Stimulated activated CD4-positive, alpha-beta T cell treated with anti-CD3 and anti-CD28 coated beads, TNF-alpha, amount 100 ng/mL, for 1 hour (primary cell): ENCODE measurements around the gene ASGR2.
"Not testable (repeated sequence)": the region's sequence is repeated elsewhere in the genome, so short reads cannot be mapped to it uniquely, and the experiment has no call there.

Experiments
- DNase-seq, 3 donors: peaks; one replicate each; pipeline ENCODE4 v3.0.0-alpha.2; 2020; ENCODE audit warnings: low read depth in 3 of 3, low spot score in 1 of 3

Gene ASGR2

DNA sequence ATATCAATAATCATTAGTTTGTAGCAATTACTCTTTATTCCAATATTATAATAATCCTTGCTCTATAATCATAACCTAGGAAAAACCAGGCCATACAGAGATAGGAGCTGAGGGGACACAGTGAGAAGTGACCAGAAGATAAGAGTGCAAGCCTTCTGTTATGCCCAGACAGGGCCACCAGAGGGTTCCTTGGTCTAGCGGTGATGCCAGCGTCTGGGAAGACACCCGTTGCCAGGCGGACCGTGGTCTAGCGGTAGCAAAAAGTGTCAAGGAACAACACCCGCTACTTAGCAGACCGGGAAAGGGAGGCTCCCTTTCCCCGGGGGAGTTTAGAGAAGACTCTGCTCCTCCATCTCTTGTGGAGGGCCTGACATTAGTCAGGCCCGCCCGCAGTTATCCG is 11.8 kb upstream of the ASGR2 start:
- not testable (repeated sequence) for DNase-seq

DNA sequence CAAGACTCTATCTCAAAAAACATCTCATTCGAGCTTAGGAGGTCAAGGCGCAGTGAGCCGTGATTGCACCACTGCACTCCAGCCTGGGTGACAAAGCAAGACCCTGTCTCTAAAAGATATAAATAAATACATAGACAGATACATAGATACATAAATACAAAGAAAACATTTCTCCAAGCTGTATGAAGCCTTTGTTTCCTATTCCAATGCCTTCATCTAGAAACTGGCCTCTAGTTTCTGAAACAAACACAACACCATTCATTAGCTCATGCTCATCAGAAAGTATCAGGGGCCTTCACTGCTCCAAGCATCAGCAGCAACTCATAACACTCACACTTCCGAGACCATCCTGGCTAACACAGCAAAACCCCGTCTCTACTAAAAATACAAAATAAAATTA is 10.3 kb upstream of the ASGR2 start:
- no peak for DNase-seq

DNA sequence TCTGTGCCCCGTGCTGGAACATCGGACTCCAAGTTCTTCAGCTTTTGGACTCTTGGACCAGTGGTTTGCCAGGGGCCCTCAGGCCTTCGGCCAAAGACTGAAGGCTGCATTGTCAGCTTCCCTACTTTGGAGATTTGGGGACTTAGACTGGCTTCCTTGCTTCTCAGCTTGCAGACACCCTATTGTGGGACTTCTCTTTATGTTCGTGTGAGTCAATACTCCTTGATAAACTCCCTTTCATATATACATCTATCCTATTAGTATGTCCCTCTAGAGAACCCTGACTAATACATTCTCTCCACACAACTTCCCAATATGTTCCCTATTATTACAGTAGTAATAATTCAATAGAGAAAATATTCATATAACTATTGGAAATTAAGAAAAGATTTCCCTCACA is 9.2 kb upstream of the ASGR2 start:
- DNase-seq: no peak

DNA sequence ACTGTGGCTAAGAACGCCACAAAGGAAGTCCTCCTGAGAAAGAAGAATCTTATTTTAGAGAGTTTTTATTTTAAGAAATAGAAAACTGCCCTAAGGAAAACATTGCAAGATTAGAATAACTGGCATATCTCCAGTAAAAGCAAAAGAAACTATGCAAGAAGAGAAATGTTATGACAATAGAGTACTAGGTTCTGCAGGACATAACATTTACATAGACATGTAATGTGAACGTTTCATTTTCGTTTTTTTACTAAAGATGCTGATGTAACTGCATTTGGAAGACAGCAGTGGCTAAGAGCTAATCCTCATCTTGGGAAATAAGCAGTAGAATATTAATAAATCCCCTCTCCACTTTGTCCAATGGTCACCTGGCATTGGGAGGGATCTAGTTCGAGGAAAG is 7.8 kb upstream of the ASGR2 start:
- DNase-seq: no peak

DNA sequence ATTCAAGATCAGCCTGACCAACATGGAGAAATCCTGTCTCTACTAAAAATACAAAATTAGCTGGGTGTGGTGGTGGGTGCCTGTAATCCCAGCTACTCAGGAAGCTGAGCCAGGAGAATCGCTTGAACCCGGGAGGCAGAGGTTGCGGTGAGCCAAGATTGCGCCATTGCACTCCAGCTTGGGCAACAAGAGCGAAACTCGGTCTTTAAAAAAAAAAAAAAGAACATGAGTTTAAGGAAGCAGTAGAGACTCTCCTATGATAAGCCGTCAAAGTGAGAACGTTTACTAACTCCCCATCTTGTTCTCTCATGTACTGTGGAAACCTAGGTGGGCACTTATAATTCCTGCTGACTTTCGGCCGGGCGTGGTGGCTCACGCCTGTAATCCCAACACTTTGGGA is 6.0 kb upstream of the ASGR2 start:
- DNase-seq: not testable (repeated sequence)

DNA sequence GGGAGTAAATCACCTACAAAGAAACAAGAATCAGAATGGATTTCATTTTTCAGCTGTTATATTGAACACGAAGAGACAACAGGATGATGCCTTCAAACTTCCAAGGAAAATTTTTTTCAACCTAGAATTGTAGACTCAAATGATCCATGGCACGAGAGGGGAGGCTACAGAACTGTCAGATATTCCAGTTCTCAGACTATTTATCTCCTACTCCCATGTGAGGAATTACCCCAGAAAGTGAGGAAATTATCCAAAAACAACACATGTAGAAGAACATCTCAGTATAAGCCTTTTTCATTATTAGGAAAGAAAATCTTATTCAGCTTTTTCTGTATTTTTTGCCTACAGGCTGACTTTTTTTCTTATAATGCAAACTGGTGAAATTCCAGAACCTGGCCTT is 5.5 kb upstream of the ASGR2 start:
- no peak for DNase-seq

DNA sequence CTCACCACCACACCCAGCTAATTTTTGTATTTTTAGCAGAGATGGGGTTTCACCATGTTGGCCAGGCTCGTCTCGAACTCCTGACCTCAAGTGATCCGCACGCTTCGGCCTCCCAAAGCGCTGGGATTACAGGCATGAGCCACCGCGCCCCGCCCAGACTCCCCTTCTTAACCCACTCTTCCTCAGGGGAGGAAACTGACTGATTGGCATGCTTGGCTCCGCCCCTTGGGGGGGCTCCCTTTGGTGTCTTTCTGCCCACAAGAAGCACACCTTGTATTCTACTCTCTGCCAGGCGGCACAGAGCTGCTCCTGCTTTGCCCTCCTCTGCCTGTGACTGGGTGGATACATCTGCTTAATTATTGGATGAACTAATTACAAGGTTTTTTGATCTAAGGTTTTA is 4.7 kb upstream of the ASGR2 start:
- DNase-seq: no peak

DNA sequence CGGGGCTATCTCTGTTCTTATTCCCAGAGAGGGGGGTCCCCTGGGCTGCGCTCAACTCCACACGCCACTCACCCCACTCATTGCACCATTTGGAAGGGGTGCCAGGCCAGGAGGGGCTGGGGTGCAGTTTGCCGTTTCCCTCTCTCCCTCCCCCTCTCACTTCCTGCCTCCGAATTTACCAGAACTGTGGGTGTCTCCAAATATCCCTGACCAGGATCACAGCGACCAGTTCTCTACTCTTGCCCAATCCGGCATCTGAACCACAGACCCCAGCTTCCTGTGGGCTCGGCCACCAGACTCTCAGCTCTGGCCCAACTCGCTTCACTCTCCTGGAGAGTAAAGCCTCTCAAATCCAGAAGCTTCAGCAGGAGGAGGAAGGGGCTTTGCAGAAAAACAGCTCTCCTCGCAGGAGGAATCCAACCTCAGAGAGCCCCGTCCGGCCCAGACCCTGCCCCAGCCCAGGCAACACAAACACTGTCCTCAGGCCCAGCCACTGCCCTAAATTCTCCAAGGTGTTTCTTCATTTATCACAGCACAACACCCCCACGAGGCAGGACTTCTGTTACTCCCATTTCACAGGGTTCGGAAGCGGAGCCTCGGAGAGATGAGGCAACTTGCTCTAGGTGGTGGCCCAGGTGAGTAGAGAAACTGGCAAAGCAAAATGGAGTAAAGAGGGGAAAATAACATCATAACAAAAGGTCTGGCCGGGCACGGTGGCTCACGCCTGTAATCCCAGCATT is 423 bp upstream of the ASGR2 start:
- DNase-seq: no peak

DNA sequence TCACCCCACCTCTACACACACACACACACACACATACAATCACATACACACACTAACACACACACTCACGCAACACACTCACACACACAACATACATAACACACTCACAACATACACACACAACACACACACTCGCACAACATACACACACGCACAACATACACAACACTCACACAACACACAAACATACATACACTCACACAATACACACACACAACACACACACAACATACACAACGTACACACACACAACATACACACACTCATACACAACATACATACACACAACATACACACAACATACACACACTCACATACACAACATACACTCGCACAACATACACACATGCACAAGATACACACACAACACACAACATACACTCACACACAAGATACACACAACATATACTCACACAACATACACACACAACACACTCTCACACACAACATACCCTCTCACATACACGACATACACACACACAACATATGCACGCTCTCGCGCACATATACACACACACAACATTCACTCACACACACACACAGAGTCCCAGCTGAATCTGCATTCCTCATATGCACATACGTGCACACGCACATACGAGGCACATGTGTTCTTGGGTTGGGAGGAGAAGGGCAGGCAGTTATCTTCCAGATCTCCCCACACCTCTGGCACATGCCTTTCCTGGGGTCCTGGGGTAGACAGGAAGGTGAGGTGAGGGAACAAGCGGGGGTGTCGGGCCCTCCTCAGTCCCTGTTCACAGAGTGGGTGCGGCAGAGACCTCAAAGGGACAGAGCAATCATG is 1.1 kb downstream of the ASGR2 start:
- DNase-seq: no peak

DNA sequence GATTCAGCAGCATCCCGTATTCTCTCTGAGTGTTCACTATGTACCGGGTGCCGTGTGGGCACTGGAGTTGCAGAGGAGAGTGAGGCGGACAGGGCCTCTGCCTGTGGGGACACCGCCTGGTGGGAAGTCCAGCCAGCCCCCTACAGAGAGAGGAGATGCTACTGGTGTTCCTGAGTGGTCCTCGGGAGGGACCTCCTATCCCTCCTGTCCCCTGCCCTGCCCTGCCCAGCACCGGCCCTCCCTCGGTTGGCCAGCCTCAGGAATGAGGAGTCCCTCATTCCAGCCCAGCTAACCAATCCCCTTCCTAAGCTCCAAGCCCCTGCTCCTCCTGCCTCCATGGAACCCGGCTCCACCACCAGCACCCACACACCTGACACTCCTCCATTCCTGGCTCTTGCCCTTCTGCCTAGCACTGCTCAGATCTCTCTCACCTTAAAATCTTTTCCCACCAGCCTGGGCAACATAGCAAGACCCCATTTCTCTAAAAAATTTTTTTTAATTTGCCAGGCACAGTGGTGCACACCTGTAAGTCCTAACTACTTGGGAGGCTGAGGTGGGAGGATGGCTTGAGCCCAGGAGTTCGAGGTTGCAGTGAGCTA is 2.0 kb downstream of the ASGR2 start:
- DNase-seq: no peak

DNA sequence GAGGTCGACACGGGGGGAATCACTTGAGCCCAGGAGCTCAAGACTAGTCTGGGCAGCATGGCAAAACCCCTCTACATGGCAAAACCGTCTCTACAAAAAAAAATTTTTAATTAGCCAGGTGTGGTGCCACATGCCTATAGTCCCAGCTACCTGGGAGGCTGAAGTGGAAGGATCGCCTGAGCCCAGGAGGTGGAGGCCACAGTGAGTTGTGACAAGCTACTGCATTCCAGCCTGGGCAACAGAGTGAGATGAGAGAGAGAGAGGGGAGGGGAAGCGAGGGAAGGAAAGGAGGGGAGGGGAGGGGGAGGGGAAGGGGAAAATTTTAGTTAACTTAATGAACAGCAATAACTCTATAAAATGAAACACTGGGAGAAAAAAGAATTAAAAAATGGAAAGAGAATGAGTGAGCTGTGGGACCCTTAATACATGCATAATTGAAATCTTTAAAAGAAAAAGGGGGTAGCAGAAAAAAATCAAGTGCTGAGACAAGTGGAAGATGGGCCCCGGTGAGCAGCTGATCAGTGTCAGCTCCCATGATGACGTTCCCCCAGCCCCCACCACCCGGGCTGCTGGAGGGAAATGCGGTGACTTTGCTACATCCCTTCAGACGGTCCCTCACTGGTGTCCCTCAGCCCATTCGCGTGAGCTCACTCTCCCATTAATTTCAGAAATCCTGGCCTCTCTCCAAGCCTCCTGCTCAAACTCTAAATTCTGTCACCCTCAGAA is 2.7 kb downstream of the ASGR2 start:
- DNase-seq: no peak

DNA sequence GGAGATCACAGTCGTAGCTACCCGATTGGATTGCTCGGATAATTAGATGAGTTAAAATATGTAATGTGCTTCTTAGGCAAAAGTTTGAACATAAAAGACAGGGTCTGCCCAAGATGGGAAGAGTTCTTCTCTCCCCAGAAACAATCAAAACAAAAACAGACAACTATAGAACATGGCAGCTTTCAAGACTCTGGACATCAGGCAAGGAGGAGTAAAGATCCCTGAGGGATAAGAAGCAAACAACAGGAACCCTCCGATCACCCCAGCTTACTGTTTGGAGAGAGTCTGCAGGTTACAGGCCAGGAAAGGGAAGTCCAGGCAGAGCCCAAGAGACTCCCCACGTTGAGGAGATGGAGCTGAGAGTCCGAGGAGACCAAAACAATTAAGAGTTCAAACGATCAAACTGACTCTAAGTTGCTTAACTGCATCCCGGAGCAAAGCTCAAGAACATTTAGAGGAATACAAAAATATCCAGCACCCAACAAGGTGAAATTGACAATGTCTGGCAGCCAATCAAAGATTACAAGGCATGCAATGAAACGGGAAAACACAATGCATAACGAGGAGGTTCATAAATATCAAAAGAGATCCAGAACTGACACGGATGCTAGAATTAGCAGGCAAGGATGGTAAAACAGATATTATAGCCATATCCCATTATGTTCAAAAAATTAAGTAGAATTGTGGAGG is 3.9 kb downstream of the ASGR2 start:
- DNase-seq: no peak

DNA sequence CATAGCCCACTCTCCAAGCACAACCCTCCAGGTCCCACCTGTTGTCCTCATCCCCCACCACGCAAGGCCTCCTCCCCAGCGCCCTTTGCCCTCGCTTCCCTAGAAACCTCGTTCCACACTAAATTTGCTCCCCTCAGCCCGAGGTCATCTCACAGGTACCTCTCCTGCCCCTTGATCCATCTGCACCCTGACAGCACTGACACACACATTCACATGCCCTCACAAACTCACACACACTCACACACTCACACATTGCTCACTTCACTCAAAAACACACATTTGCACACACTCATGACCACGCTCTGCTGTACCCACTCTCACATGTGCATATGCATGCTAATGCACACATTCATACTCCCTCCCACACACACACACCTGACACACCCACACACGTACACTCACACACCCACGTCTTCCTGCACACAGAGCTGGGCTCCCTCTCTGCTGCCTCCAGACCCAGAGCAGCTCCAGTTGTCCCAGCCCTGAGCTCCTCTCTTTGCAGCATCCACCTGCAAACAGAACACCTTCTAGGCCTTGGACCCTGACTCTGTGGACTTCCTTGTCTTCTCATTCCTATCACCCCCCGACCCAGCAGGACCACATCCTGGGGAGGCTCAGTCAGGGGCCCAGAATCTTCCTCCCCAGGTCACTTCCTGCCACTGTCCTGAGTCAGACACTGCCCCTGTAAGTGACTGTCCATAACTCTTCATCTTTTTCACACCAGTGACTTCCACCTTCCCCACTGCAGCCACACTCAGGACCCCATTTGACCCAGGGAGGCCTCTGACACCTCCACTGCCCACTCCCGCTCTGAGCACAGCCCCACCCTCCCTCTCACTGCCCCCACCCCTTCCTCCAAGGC is 4.9 kb downstream of the ASGR2 start:
- no peak for DNase-seq

DNA sequence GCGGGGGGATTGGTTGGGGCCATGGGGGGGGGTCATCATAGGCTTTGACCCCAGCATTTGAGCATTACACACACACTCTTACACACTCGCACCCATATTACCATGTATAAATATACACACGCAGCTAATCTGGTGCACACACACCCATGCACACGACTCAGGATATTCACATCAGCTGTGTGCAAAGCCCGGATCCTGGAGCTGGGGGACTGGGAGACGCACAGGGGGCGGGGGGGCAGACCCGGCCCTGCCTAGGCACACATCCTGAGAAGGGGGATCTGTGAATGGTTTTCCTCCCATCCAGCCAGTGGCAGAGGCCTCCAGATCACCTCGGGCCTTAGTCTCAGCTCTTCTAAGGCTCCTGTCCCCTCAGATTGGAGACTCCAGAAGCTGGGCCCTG is 5.6 kb downstream of the ASGR2 start:
- DNase-seq: no peak

DNA sequence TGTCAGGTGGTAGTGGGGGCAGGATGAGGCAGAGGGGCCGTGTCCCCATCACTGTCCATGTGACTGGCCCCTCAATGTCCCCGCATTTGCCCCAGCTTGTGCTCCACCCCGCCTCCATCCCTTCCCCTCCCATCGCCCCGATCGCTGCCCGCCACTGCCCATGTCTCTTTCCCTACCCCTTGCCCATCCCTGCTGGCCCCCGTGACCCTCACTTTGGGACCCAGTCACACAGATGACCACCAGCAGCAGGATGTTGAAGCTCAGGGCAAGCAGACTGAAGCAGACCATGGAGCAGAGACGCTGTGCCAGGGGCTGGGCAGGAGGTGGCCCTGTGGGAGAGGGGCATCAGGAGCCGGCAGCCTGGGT is 6.1 kb downstream of the ASGR2 start:
- DNase-seq: no peak

DNA sequence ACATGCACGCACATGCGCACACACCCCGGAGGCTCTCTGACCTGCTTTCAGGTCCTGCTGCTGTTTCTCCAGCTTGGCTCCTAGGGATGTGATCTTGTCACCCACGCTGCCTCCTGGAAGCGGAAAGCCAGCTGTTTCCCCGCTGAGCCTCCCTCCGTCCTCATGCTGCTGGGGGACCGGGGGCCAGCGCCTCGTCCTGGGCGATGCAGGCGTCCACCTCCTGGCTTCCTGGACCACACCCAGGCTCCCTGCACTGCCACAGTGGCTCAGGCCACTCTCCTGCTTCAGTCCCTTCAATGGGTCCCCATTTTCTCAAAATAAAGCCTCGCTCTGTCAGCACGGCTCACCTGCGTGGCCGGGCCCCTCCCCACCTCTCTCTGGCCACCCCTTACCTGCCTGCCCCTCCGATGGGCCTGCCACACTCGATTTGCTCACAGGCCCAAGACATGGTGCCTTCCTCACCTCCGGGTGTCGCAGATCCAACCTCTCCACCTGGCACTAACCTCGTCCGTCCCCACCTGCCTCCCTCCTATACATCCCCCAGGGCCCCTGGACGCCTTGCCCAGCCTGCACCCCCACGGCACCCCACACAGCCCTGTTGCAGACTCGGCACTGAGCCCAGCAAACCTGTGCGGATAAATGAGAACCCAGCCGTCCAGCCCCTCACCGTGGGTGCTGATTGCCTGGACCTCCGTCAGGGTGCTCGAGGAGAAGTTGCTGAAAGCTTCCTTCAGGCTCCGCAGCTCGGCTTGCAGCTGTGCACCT is 6.6 kb downstream of the ASGR2 start:
- DNase-seq: no peak

DNA sequence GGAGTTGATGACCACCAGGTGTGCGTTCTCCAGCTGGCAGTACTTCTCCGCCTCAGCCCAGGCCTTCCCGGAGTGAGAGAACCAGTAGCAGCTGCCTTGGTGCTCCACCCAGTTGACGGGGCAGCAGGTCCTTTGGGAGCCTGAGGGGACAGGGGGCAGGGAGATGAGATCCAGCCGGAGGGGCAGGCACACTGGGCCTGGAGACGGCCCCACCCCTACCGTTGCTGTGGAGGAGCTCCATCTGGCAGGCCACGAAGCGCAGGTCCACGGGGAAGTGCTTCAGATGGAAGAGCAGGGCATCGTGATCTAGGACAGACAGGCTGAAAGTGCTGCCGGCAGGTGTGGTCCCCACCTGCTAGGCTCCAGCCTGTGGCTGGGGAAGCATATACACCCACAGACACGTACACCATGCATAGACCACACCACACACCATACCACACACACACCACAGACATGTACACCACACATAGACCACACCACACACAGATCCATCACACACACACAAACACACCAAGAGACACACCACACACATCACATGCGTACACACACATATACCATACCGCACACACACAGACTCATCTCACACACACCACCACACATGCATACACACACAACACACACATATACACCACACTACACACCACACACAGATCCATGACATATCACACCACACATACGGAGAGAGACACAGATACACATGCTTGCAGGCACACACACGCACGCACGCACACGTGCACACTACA is 7.4 kb downstream of the ASGR2 start:
- DNase-seq: no peak

DNA sequence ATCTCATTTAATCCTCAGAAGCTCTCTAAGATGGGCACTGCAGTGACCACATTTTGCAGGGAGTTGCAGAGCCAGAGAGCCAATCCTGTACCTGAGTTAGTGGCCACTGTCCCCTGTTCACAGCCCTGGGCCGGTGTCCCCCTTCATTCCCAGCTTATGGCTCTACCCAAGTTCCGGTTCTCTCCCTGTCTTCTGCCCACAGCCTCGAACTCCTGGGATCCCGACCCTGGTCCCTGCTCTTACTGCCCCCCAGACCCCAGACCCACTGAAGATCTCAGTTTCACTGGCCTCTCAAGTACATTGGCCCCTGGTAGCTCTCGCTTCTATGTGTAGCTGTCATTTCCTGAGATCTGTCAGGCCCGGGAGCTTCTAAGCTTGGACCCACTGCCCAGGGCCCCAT is 12.2 kb downstream of the ASGR2 start:
- no peak for DNase-seq

DNA sequence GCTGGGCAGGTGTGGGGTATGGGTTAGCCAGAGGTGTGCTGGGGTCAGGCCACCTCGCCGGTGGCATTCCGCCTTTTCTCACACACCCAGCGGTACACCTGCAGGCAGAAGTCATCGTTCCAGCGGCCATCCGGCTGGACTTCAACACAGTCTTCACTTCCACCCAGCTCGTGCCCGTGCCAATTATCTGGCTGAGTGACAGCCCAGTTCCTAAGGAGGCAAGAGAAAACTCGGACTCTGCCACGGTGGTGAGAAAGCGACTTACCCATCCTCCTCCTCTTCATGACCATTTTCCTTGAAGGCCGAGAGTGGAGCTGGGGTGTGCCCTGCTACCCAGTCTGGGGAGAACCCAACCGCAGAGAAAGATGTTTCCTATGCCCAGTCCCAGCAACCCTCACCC is 13.1 kb downstream of the ASGR2 start:
- DNase-seq: no peak
